Panc1 (cell line): ENCODE measurements around the gene OPN1SW.

ENCODE experiments used
- POLR2AphosphoS5 ChIP-seq: IDR thresholded peaks from 2 replicates; pipeline ENCODE4 v1.6.1; 2012; ENCODE audit warnings: mild to moderate bottlenecking, low read depth, low read length, moderate library complexity
- TF ChIP-seq, protein P1 (sequence below), 2 experiments: IDR thresholded peaks; 2 replicates each; pipeline ENCODE4 v1.6.1; 2011 to 2012; ENCODE audit warnings: low read depth in 2 of 2, control low read depth in 1 of 2, low read length in 1 of 2, mild to moderate bottlenecking in 1 of 2, moderate library complexity in 1 of 2; ENCODE audit not compliant: insufficient read depth in 1 of 2
- TF ChIP-seq, protein P2 (sequence below): fragments of 450-650 bp; IDR thresholded peaks from 2 replicates; pipeline ENCODE4 v1.5.1; 2017; ENCODE audit warnings: mild to moderate bottlenecking

DNA sequence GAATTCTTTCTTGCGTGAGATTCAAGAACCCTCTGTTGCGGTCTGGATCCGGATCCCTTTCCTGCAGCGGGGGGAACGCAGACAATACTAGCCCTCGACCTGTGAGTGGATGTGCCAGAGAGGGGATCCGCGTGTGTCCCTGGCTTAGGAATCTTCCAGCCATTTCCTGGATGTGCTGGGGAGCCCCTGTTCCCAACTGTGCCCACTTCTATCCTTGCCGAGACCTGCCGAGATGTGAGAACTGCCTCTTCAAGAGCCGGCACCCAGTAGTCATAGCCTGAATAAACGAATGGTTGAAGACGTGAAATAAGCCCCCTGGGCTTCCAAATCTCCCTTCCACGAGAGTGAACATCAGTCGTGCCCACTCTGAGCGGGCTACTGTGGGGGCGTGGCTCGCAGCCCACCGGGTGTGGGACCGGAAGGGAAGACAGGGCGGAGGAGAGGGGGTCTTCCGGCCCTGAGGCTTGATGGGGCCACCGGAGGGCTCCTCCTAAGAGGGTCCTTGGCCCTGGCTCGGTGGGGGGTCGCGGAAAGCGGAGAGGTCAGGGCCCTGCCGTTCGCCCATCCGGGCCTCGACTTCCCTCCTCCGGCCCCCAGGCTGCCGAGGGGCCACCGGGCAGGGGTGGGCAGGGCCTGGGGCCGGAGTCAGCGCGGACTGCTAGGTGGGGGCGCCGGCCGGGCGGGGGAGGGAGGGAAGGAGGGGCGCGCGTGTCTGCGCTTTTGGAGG lies 14.9 kb upstream of the OPN1SW start:
- TF ChIP-seq, protein P1, sequence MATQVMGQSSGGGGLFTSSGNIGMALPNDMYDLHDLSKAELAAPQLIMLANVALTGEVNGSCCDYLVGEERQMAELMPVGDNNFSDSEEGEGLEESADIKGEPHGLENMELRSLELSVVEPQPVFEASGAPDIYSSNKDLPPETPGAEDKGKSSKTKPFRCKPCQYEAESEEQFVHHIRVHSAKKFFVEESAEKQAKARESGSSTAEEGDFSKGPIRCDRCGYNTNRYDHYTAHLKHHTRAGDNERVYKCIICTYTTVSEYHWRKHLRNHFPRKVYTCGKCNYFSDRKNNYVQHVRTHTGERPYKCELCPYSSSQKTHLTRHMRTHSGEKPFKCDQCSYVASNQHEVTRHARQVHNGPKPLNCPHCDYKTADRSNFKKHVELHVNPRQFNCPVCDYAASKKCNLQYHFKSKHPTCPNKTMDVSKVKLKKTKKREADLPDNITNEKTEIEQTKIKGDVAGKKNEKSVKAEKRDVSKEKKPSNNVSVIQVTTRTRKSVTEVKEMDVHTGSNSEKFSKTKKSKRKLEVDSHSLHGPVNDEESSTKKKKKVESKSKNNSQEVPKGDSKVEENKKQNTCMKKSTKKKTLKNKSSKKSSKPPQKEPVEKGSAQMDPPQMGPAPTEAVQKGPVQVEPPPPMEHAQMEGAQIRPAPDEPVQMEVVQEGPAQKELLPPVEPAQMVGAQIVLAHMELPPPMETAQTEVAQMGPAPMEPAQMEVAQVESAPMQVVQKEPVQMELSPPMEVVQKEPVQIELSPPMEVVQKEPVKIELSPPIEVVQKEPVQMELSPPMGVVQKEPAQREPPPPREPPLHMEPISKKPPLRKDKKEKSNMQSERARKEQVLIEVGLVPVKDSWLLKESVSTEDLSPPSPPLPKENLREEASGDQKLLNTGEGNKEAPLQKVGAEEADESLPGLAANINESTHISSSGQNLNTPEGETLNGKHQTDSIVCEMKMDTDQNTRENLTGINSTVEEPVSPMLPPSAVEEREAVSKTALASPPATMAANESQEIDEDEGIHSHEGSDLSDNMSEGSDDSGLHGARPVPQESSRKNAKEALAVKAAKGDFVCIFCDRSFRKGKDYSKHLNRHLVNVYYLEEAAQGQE (IDR thresholded peaks at IDR 0.05; ENCODE audit: insufficient read depth in 1 of 2, low read depth in 2 of 2, low read length in 1 of 2), result no peak
- TF ChIP-seq, protein P2, sequence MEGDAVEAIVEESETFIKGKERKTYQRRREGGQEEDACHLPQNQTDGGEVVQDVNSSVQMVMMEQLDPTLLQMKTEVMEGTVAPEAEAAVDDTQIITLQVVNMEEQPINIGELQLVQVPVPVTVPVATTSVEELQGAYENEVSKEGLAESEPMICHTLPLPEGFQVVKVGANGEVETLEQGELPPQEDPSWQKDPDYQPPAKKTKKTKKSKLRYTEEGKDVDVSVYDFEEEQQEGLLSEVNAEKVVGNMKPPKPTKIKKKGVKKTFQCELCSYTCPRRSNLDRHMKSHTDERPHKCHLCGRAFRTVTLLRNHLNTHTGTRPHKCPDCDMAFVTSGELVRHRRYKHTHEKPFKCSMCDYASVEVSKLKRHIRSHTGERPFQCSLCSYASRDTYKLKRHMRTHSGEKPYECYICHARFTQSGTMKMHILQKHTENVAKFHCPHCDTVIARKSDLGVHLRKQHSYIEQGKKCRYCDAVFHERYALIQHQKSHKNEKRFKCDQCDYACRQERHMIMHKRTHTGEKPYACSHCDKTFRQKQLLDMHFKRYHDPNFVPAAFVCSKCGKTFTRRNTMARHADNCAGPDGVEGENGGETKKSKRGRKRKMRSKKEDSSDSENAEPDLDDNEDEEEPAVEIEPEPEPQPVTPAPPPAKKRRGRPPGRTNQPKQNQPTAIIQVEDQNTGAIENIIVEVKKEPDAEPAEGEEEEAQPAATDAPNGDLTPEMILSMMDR, result no peak
- no peak for TF ChIP-seq POLR2AphosphoS5
